HTR-8/SVneo (cell line): ENCODE data around the gene C2orf69.

Experiments
- DNase-seq: peaks from one replicate; pipeline ENCODE4 v3.0.0; 2011; ENCODE audit warnings: low spot score, mixed read lengths; ENCODE audit not compliant: insufficient read length
- FAIRE-seq: peaks from 2 replicates; lab custom pipeline; 2011; peaks lifted over from hg19 to GRCh38; lab: Jason Lieb, UNC

C2orf69 gene

GRCh38 chr2:199958014-199958413 lies 46.9 kb downstream of the C2orf69 start:
- no peak for FAIRE-seq
- no peak for DNase-seq

GRCh38 chr2:199962203-199962602 lies 51.1 kb downstream of the C2orf69 start:
- no peak for DNase-seq
- no peak for FAIRE-seq

- FAIRE-seq (no peak), DNase-seq (no peak)
Observed at GRCh38 chr2:199966405-199966804, 55.3 kb downstream of the C2orf69 start.

- DNase-seq (no peak), FAIRE-seq (no peak)
Observed at GRCh38 chr2:199966976-199967375, 55.9 kb downstream of the C2orf69 start.

- FAIRE-seq (no peak), DNase-seq (no peak)
Observed at GRCh38 chr2:199968126-199968525, 57.0 kb downstream of the C2orf69 start.

GRCh38 chr2:199972088-199972626 lies 61.1 kb downstream of the C2orf69 start:
- DNase-seq = no peak
- FAIRE-seq = no peak

GRCh38 chr2:199973703-199974102 lies 62.6 kb downstream of the C2orf69 start:
- FAIRE-seq (no peak), DNase-seq (peak; percentile 17)

- no peak for DNase-seq
- no peak for FAIRE-seq
Observed at GRCh38 chr2:199975273-199975895, 64.3 kb downstream of the C2orf69 start.
